Measurements from ENCODE around the gene CBX7.
A peak's percentile ranks its signal among the peaks of the same experiment; 100 is the strongest.
"Not testable (repeated sequence)": the region's sequence is repeated elsewhere in the genome, so short reads cannot be mapped to it uniquely, and the experiment has no call there.

Gene CBX7

GRCh38 chr22:39177791-39178190, 25.3 kb upstream of the CBX7 start:
- no peaks in the 10 kb centered on the region for H3K36me3 Mint-ChIP-seq (ENCODE audit: low read depth)
- no peak overlapping the region for H3K4me3 Mint-ChIP-seq
- H3K27ac Mint-ChIP-seq, result no peak overlapping the region
- H3K9me3 Mint-ChIP-seq, result no peaks in the 10 kb centered on the region
- H3K27me3 Mint-ChIP-seq (ENCODE audit: low read depth), result no peaks in the 10 kb centered on the region
- H3K4me1 Mint-ChIP-seq (ENCODE audit: low read depth), result peaks cover 24% of the 10 kb centered on the region

- H3K36me3 Mint-ChIP-seq (ENCODE audit: low read depth), result no peaks in the 10 kb centered on the region
- no peak overlapping the region for H3K4me3 Mint-ChIP-seq
- no peaks in the 10 kb centered on the region for H3K9me3 Mint-ChIP-seq
- H3K27me3 Mint-ChIP-seq (ENCODE audit: low read depth), result no peaks in the 10 kb centered on the region
- peaks cover 24% of the 10 kb centered on the region for H3K4me1 Mint-ChIP-seq (ENCODE audit: low read depth)
- no peak overlapping the region for H3K27ac Mint-ChIP-seq
Measured at GRCh38 chr22:39177456-39177775, 24.9 kb upstream of the CBX7 start.

- Mint-ChIP-seq H3K27ac (no peak overlapping the region), H3K4me1 (ENCODE audit: low read depth) (peaks cover 26% of the 10 kb centered on the region), H3K27me3 (ENCODE audit: low read depth) (no peaks in the 10 kb centered on the region), H3K9me3 (no peaks in the 10 kb centered on the region), H3K4me3 (no peak overlapping the region), H3K36me3 (ENCODE audit: low read depth) (no peaks in the 10 kb centered on the region)
Measured at GRCh38 chr22:39176714-39177455, 24.4 kb upstream of the CBX7 start.

GRCh38 chr22:39176143-39176713, 23.7 kb upstream of the CBX7 start:
- no peaks in the 10 kb centered on the region for H3K36me3 Mint-ChIP-seq (ENCODE audit: low read depth)
- H3K27me3 Mint-ChIP-seq (ENCODE audit: low read depth), result no peaks in the 10 kb centered on the region
- peaks cover 28% of the 10 kb centered on the region for H3K4me1 Mint-ChIP-seq (ENCODE audit: low read depth)
- H3K9me3 Mint-ChIP-seq, result no peaks in the 10 kb centered on the region
- H3K27ac Mint-ChIP-seq, result no peak overlapping the region
- H3K4me3 Mint-ChIP-seq, result no peak overlapping the region

GRCh38 chr22:39175353-39176142, 23.1 kb upstream of the CBX7 start:
- H3K4me3 Mint-ChIP-seq, result no peak overlapping the region
- peaks cover 34% of the 10 kb centered on the region for H3K4me1 Mint-ChIP-seq (ENCODE audit: low read depth)
- H3K27me3 Mint-ChIP-seq (ENCODE audit: low read depth), result no peaks in the 10 kb centered on the region
- no peak overlapping the region for H3K27ac Mint-ChIP-seq
- H3K36me3 Mint-ChIP-seq (ENCODE audit: low read depth), result no peaks in the 10 kb centered on the region
- no peaks in the 10 kb centered on the region for H3K9me3 Mint-ChIP-seq

- Mint-ChIP-seq H3K4me3 (peak overlapping the region; percentile 33), H3K9me3 (no peaks in the 10 kb centered on the region), H3K4me1 (ENCODE audit: low read depth) (peaks cover 36% of the 10 kb centered on the region), H3K36me3 (ENCODE audit: low read depth) (no peaks in the 10 kb centered on the region), H3K27me3 (ENCODE audit: low read depth) (peaks cover 5% of the 10 kb centered on the region), H3K27ac (peak overlapping the region; percentile 86)
Measured at GRCh38 chr22:39174498-39175352, 22.2 kb upstream of the CBX7 start.

- peaks cover 11% of the 10 kb centered on the region for H3K27me3 Mint-ChIP-seq (ENCODE audit: low read depth)
- peaks cover 36% of the 10 kb centered on the region for H3K4me1 Mint-ChIP-seq (ENCODE audit: low read depth)
- peak overlapping the region; percentile 86 for H3K27ac Mint-ChIP-seq
- H3K4me3 Mint-ChIP-seq, result peak overlapping the region; percentile 8
- H3K36me3 Mint-ChIP-seq (ENCODE audit: low read depth), result no peaks in the 10 kb centered on the region
- no peaks in the 10 kb centered on the region for H3K9me3 Mint-ChIP-seq
Measured at GRCh38 chr22:39173787-39174497, 21.5 kb upstream of the CBX7 start.

GRCh38 chr22:39173050-39173706, 20.7 kb upstream of the CBX7 start:
- Mint-ChIP-seq H3K27me3 (ENCODE audit: low read depth) (peaks cover 11% of the 10 kb centered on the region), H3K9me3 (no peaks in the 10 kb centered on the region), H3K4me3 (no peak overlapping the region), H3K36me3 (ENCODE audit: low read depth) (no peaks in the 10 kb centered on the region), H3K4me1 (ENCODE audit: low read depth) (peaks cover 35% of the 10 kb centered on the region), H3K27ac (no peak overlapping the region)

- peaks cover 11% of the 10 kb centered on the region for H3K27me3 Mint-ChIP-seq (ENCODE audit: low read depth)
- peaks cover 34% of the 10 kb centered on the region for H3K4me1 Mint-ChIP-seq (ENCODE audit: low read depth)
- not testable (repeated sequence) for H3K27ac Mint-ChIP-seq; H3K4me3 Mint-ChIP-seq; H3K9me3 Mint-ChIP-seq; H3K36me3 Mint-ChIP-seq (ENCODE audit: low read depth)
Measured at GRCh38 chr22:39172265-39173049, 20.0 kb upstream of the CBX7 start.

- no peak overlapping the region for H3K4me3 Mint-ChIP-seq
- H3K27ac Mint-ChIP-seq, result peak overlapping the region; percentile 70
Measured at GRCh38 chr22:39171623-39172264, 19.3 kb upstream of the CBX7 start.

GRCh38 chr22:39170825-39171622, 18.5 kb upstream of the CBX7 start:
- Mint-ChIP-seq H3K36me3 (ENCODE audit: low read depth) (no peaks in the 10 kb centered on the region), H3K27me3 (ENCODE audit: low read depth) (peaks cover 16% of the 10 kb centered on the region), H3K4me1 (ENCODE audit: low read depth) (peaks cover 34% of the 10 kb centered on the region), H3K9me3 (no peaks in the 10 kb centered on the region), H3K27ac (peak overlapping the region; percentile 77), H3K4me3 (peak overlapping the region; percentile 71)

More at GRCh38 chr22:39171623-39172264, 19.3 kb upstream of the CBX7 start:
- no peaks in the 10 kb centered on the region for H3K36me3 Mint-ChIP-seq (ENCODE audit: low read depth)
- H3K27me3 Mint-ChIP-seq (ENCODE audit: low read depth), result peaks cover 16% of the 10 kb centered on the region
- H3K4me1 Mint-ChIP-seq (ENCODE audit: low read depth), result peaks cover 34% of the 10 kb centered on the region
- no peaks in the 10 kb centered on the region for H3K9me3 Mint-ChIP-seq

Data from T-helper 1 cell treated with Interleukin-12 subunit alpha and Interleukin-12 subunit beta and Interleukin-4 antibody, amounts not matched to agents 30 μg/mL and 1 μg/mL, for 36 hours (primary cell).